ENCODE data around the gene NFAT5.

Gene NFAT5

DNA sequence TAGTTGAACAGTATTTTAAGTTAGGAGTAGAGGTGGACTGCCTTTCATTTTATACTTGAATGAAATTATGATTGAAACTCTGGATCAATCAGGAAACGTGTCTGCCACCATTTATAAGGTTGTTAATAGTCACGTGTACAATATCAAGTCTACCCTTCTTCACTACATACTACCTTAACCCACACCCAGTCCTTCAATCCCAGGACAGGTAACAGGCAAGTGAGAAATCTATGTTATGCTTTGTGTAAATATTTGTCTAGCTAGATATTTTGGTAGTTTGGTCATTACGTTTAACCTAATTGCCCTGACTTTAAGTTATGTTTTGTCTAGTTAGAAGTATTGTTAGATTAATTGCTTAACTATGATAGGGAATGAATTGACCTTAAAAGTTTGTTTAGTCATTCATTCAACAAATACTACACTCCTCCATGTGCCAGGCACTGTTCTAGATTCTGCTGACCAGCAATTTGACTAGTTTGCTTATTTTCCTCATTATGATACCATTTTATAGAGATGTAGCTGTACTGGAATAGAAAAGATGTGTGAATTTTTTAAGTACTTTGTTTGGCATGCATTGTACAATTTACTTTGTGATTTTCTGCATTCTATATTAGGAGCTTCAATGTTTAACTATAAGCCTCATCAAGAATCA, 88.6 kb downstream of the NFAT5 start:
- DNase-seq: no peak

DNA sequence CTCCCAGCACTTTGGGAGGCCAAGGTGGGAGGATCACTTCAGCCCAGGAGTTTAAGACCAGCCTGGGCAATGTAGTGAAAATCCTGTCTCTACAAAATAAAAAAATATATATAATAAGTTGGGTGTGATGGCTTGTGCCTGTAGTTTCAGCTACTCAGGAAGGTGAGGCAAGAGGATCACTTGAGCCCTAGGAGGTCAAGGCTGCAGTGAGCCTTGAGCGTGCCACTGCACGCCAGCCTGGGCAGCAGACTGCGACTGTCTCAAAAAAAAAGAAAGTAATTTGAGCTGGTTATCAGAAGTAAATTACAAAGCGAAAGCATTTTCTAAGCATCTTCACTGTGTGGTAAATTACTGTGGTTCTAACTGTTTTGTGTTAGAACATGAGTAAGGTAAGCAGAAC, 94.4 kb downstream of the NFAT5 start:
- no peak for DNase-seq

DNA sequence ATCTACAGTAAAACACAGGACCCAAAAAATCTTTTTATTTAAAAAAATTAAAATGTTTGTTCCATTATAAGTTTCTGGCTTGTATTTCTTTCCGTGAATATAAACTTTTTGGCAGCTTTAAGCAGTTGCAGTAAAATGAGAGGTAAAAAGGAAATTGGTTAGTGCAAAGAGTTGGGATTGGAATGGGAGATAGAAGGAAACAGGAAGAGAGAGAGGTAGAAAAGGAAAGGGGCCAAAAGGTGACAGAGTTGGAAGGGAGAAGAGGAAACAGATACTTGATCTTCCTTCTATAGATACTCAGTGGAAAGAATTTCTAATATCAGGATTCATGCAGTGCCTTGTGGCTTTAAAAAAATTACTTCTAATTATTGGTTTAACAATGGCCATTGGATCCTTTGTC, 97.1 kb downstream of the NFAT5 start:
- DNase-seq: no peak

DNA sequence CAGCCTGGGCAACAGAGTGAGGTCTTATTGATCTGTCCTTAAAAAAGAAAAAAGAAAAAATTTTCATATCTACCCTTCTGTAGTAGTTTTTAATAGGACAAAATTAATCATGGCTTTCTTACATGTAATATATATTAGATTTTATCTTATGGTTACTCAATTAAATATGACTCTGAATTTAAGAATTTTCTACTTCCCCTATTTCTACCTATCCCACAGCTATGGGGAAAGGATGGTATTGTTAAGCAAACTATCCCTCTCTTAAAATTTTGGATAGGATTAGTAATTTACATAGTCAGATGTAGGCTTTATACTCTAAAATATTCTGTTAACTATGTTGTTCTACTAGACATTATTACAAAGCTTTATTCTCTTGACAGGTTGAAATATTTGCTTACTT, 98.1 kb downstream of the NFAT5 start:
- DNase-seq: no peak

DNA sequence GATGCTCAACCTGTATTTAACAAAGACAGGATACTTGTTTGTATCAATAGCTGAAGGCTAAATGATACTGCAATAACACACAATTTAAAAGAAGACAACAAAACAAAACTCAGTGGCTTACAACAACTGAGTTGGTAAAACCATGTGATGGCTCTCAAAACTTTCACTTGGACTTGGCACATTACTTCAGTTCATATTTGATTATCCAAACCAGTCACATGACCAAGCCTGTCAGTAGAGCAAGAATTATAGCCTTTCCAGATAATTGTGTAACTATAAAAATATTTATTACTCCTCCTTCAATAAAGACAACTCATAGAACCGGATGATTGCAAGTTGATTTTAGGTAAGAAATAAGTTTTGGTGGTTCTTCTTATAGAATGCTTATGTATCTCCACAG, 103.8 kb downstream of the NFAT5 start:
- DNase-seq: no peak

DNA sequence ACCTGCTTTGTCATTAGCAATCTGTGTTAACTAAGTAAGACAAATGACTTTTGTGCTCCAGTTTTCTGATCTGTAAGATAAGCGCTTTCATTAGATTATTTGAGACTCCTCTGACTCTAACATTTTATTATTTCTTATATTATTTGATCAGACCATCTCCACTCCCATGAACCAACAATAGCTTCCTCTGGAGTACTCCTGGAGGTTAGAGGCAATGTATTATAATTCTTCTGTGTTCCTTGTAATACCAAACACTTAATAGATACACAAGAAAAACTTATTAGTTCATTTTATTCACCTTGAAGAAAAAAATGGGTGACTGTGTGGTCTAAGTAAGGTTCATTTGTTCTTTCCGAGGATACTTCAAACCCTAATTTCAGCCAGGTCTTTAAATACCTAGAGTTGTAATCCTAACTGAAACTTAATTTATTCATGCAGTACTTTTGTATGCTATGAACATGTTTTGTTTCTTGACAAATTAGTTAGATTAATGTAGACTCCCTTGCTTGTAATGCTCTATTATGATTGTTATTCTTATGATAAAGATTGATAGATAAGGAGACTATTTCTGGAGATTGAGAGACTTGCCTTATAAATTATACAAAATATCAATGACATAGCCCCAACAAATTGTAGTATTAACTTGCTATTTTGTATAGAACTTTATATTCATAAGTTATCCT, 106.7 kb downstream of the NFAT5 start:
- no peak for DNase-seq

DNA sequence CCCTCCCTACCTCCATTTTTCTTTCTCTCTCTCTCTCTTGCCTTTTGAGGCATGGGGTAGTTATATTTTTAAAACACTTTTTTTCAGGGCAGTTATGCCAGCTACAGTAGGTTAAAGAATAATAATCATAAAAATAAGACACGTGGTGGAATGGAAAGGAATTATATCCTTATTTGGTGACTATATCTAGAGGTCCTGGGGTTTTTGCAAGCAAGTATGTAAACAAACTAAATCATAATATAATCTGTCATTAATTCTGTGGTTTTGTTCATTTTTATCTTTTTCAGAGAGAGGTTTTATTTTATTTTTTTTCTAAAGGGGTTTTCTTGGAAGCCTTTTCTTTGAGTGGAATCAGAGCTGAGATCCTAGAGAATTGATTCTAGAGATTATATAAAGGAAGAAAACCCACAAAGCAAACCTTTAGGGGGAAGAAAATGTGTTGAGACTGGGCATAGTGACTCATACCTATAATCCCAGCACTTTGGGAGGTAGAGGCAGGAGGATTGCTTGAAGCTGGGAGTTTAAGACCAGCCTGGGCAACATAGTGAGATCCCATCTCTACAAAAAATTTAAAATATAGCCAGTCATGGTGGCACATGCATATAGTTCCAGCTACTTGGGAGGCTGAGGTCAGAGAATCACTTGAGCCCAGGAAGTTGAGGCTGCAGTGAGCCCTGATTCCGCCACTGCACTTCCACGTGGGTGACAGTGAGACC, 107.4 kb downstream of the NFAT5 start:
- DNase-seq: no peak

DNA sequence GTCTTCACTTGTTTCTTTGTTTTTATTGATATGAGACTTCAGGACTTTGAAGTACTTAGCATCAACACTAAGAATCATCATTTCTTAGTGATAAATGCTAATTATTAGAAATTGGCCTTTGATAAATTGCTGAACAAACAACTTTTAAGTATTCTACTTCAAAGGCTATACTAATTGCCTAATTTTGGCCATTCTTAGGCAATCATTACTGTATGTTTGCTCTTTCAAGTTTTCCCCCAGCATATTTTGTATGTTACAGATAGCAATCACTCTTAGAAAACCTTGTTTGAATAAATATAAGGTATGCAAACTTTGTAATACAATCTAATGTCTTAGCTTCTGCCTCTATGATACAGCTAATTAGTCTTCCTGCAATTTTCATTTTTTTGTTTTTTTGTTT, 114.6 kb downstream of the NFAT5 start:
- no peak for DNase-seq

DNA sequence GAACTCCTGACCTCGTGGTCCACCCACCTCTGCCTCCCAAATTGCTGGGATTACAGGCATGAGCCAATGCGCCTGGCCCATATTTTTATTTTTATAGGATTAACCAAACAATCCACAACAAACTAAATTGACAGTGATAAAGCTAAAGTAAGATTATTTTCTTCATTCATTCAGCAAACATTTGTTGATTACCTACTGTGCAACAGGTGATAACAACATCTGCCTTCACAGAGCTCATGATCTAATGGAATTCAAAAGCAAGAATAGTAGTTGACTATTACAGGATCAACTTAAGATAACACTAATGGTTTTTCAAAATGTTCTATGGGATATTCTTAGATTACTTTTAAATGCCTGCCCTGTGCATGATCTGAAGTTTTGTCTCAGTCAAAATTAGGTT, 122.8 kb downstream of the NFAT5 start:
- no peak for DNase-seq

DNA sequence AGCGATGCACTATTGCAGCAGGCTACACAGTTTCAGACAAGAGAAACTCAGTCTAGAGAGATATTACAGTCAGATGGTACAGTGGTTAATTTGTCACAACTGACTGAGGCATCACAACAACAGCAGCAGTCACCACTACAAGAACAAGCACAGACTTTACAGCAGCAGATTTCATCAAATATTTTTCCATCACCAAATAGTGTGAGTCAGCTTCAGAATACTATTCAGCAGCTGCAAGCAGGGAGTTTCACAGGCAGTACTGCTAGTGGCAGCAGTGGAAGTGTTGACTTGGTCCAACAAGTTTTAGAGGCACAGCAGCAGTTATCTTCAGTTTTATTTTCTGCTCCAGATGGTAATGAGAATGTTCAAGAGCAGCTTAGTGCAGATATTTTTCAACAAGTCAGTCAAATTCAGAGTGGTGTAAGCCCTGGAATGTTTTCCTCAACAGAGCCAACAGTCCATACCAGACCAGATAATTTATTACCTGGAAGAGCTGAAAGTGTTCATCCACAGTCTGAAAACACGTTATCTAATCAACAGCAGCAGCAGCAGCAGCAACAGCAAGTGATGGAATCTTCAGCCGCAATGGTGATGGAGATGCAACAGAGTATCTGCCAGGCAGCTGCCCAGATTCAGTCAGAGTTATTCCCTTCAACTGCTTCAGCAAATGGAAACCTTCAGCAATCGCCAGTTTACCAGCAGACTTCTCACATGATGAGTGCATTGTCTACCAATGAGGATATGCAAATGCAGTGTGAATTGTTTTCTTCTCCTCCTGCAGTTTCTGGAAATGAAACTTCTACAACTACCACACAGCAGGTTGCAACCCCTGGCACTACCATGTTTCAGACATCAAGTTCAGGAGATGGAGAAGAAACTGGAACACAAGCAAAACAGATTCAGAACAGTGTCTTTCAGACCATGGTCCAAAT, 126.5 kb downstream of the NFAT5 start:
- DNase-seq: no peak

DNA sequence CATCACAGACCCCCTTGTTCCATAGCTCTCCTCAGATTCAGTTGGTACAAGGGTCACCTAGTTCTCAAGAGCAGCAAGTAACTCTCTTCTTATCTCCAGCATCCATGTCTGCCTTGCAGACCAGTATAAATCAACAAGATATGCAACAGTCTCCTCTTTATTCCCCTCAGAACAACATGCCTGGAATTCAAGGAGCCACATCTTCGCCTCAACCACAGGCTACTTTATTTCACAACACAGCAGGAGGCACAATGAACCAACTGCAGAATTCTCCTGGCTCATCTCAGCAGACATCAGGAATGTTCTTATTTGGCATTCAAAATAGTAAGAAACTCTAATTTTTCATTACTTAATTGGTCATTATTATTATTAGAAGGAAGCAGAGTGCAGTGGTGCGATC, 128.2 kb downstream of the NFAT5 start:
- no peak for DNase-seq

DNA sequence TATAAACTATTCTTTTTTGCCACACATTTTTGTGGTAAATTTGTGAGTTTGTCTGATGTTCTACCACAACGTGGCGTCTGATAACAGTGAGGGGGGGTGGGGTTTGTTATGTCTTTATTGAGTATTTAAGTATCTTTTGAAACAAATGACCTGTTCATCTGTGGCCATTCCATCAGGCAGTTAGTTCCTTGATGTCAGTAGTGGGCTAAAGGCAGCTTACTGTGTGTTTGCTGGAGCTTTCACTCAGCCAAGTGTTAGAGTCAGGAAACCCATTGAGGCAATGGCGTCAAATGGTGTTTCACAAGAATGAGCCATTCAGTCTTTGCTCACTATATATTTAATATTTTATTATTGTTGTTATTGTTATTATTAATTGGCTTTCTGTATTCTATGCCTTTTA, 132.6 kb downstream of the NFAT5 start:
- no peak for DNase-seq

DNA sequence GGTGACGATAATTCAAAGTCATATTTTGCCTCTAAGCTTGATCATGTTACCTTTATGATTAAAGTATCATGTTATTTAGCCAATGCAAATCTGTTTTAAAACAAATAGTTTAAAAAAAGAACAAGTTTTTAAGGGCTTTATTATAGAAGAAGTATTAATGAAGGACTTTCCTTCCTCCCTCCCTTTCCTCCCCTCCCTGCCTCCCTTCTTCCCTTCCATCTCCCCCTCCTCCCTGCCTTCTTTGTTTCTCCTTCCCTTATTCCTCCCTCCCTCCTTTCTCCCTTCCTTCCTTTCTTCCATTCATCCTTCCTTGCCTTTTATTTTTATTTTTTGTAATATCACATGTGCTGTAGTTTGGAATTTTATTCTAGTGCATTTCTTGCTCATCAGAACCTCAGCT, 134.1 kb downstream of the NFAT5 start:
- DNase-seq: no peak

DNA sequence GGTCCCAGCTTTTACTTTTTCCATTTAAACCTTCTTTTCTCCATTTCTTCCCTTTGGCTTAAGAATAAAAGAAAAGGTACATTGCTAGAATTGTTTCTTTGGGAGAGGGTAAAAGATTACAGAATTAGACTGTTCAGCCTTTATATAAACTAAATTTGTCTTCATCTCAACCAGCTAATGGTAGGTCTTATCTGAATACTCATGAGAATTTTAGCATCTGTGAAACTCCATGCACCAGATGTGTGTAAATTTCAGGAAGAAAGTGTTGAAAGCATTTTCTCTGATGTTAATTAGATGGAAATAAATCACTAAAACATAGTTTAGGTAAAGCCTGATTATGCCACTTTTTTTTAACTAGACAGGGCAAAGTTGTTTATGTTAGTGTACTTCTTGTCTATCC, 135.7 kb downstream of the NFAT5 start:
- no peak for DNase-seq

DNA sequence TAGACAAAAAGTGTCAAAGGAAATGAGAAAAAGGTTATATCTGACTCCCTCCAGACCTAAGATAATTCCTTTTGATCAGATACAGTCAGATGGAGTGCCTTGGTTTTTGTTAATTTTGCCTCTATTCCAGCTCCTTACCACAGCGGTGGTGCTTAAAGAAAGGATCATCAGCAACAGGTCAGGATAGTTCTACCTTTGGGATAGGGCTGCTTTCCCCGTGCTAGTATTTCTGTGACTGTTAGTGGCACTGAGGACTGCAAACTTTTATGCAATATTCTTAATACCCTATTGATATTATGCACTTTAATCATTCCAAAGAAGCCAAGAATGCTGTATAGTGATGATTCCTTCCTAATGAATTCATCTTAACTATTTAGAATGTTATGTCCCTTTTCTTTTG, 136.1 kb downstream of the NFAT5 start:
- DNase-seq: no peak

DNA sequence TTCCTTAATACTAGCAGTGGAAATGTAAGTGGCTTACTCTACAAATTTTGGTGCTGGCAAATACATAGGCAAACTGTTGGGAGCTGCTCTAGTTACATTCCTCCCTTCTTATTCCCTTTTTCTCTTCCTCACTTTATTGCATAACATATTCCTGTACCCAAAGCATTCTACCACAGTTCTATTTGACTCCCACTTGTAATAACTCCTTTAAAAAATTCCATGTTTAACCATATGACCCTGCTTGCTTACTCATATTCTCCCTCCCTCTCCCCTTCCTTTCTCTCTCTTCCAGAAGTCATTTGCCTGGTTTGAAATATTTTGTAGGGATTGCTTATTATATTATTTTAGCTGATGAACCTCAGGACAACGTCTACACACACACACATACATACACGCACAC, 137.9 kb downstream of the NFAT5 start:
- DNase-seq: no peak

DNA sequence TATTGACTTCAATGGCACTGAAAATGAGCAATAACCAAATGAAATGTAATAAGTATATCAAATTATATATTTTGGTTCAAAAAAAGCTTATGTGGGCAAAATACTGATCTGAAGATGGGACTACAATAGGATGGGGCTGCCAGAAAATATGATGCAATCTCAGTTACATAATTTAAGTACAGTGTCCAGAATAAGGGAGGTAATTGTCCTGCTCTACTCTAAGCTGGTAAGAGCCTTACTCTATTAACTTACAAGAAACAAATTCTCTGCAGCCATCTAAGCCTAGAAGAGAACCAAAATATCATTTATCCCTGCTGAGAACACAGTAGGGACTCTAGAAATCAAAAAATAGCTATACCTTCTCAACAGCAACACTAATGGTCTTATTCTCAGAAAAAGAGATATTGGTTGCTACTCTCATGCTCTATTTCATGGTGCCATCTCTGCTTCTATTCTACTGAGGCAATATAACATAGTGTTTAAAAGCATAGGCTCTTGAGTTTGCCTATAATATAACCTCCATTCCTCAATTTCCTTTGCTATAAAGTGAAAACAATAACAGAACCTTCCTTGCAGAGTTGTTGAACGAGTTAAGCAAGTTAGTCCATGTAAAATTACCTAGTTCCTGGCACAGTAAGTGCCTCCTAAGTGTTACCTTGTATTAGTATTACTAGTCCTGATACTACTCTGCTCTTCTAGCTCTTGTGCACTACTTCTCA, 140.6 kb downstream of the NFAT5 start:
- no peak for DNase-seq

DNA sequence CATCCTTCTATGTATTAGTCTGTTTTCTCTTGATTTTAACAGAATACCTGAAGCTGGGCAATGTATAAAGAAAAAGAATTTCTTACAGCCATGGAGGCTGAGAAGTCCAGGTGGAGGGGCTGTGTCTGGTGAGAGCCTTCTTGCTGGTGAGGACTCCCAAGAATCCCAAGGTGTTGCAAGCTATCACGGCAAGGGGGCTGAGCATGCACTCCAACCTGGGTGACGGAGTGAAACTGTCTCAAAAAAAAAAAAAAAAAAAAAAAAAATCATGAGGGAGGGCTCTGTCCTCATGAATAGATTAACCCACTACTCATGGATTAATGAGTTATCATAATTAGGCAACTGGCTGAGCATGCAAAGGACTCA, 141.2 kb downstream of the NFAT5 start:
- no peak for DNase-seq

DNA sequence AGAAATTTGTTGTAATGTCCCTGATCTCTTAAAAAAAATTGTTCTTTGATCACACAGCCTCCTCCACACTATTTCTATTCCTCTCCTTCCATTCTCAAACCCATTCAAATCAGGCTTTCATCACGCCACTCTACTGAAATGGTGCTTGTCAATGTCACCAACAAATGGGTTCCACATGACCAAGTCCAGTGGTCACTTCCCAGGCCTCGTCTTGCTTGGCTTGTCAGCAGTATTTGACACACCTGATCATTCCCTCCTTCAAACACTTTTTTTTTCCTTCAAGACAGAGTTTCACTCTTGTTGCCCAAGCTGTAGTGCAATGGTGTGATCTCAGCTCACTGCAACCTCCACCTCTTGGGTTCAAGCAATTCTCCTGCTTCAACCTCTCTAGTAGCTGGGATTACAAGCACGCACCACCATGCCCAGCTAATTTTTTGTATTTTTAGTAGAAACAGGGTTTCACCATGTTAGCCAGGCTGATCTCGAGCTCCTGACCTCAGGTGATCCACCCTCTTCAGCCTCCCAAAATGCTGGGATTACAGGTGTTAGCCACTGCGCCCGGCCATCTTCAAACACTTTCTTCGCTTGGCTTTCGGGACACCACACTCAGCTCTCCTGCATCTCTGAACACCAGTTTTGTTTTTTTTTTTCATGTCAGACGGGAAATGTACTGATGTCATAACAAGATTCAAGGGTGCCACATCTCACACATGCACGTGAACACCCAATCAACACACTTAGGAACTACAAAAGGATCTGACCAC, 142.3 kb downstream of the NFAT5 start:
- no peak for DNase-seq

DNA sequence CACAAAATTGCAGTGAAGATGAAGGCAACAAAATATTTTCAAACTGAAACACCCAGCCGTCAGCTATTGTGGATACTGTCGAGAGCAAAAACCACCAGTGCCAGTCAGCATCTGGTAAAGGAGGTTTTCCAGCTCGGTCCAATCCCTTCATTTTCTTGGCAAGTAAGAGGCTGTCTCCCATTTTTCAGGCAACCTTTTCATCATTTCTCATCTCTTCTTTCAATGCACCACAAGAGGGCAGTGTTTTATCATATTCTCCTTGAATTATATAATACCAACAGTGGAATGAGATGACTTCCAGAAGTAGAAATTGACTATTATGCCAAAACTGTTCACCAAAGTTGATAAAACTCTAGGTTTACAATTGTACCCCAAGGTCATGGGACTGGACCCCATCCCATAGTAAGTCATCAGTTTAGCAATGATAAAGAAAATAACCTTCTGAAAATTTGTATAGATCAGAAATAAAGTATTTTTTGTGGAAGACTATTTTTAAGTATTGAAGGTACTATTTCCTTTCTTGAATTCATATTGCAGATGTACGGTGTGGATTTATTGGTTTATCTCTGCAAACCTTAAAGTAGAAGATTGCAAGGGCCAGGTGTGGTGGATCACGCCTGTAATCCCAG, 143.8 kb downstream of the NFAT5 start:
- no peak for DNase-seq

DNA sequence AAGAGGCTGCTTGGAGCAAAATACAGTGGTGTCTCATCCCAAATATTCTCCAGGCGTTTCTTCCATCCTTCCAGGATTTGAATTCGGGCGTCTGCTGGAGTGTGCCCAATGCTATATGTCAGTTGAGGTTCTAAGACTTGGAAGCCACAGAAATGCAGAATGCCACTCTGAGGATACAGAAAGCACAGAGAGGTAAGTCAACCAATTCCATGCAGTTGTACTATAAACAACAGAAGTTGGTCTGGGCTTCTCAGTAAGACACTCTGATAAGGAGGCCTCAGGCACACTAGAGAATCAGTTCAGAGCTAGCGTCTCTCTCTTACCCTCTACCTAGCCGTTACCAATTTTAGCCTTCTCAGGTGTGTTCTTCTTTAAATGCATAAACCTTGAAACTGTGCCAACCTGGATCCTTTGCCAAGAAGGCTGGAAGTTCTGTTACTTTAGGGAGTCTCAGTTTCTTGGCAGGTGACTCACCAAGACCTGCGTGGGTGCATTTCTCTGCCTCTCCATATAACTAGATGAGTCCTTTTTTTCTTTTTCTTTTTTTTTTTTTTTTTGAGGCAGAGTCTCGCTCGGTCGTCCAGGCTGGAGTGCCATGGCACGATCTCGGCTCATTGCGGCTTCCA, 145.5 kb downstream of the NFAT5 start:
- no peak for DNase-seq
